GM23248 (cell line): Measurements from ENCODE around the gene CLEC16A. TPM values are rescaled to one million over a fixed set of nuclear protein-coding genes. Genes with fewer than 3 reads are reported as not detected.

Experiments used
- DNase-seq: peaks from one replicate; pipeline ENCODE4 v3.0.0-alpha.2; 2015
- H2AFZ ChIP-seq: fragments of 200-600 bp; sonication (generic); 2 replicates; pipeline ENCODE4 v1.6.1; 2016; ENCODE audit warnings: antibody characterized with exemption
- H3F3A ChIP-seq: fragments of 200-600 bp; sonication (generic); 2 replicates; pipeline ENCODE4 v1.6.1; 2016; ENCODE audit warnings: mild to moderate bottlenecking, antibody characterized with exemption, mixed run types; ENCODE audit not compliant: insufficient read depth
- H3K27ac ChIP-seq: fragments of 200-600 bp; sonication (generic); 2 replicates; pipeline ENCODE4 v1.5.1; 2016; ENCODE audit warnings: mild to moderate bottlenecking
- H3K27me3 ChIP-seq: fragments of 200-600 bp; sonication (generic); replicated peaks from 2 replicates; pipeline ENCODE4 v1.6.1; 2016; ENCODE audit warnings: mild to moderate bottlenecking; ENCODE audit not compliant: insufficient read depth
- H3K36me3 ChIP-seq: fragments of 200-600 bp; sonication (generic); 2 replicates; pipeline ENCODE4 v1.6.1; 2016; ENCODE audit warnings: low read depth, mild to moderate bottlenecking
- H3K4me1 ChIP-seq: fragments of 200-600 bp; sonication (generic); 2 replicates; pipeline ENCODE4 v1.6.1; 2016; ENCODE audit warnings: mild to moderate bottlenecking; ENCODE audit not compliant: insufficient read depth
- H3K4me2 ChIP-seq: fragments of 200-600 bp; sonication (generic); one replicate; pipeline ENCODE4 v1.6.1; 2016; ENCODE audit warnings: mild to moderate bottlenecking; ENCODE audit not compliant: unreplicated experiment
- H3K4me3 ChIP-seq: fragments of 200-600 bp; sonication (generic); 2 replicates; pipeline ENCODE4 v1.5.1; 2016; ENCODE audit warnings: mild to moderate bottlenecking
- H3K79me2 ChIP-seq: fragments of 200-600 bp; sonication (generic); 2 replicates; pipeline ENCODE4 v1.6.1; 2016; ENCODE audit warnings: mild to moderate bottlenecking; ENCODE audit not compliant: insufficient read depth
- H3K9ac ChIP-seq: fragments of 200-600 bp; sonication (generic); 2 replicates; pipeline ENCODE4 v1.6.1; 2016; ENCODE audit warnings: mild to moderate bottlenecking
- H3K9me2 ChIP-seq: fragments of 200-600 bp; sonication (generic); 2 replicates; pipeline ENCODE4 v1.6.1; 2016; ENCODE audit warnings: mixed run types, mild to moderate bottlenecking, moderate library complexity; ENCODE audit not compliant: insufficient read depth
- H3K9me3 ChIP-seq: fragments of 200-600 bp; sonication (generic); one replicate; pipeline ENCODE4 v1.6.1; 2017; ENCODE audit warnings: low read depth
- H4K20me1 ChIP-seq: fragments of 200-600 bp; sonication (generic); 2 replicates; pipeline ENCODE4 v1.6.0; 2016; ENCODE audit not compliant: insufficient read depth
- EZH2 ChIP-seq: fragments of 200-600 bp; sonication (generic); IDR thresholded peaks from 2 replicates; pipeline ENCODE4 v1.6.1; 2018; ENCODE audit warnings: antibody characterized with exemption, mild to moderate bottlenecking; ENCODE audit not compliant: insufficient read depth, poor library complexity, severe bottlenecking
- EZH2phosphoT487 ChIP-seq: fragments of 200-600 bp; sonication (generic); IDR thresholded peaks from 2 replicates; pipeline ENCODE4 v1.6.1; 2018; ENCODE audit warnings: antibody characterized with exemption, moderate library complexity, mild to moderate bottlenecking, low read depth; ENCODE audit not compliant: insufficient read depth
- WGBS, 2 experiments: methylation state at CpG; one replicate each; pipeline ENCODE4 v1.1.6; 2015 to 2017; ENCODE audit warnings: low lambda C conversion rate in 2 of 2, low coverage in 1 of 2; ENCODE audit errors: missing lambda C conversion rate in 2 of 2; 5-methylcytosine and 5-hydroxymethylcytosine counted together
- in situ Hi-C: fragments of 300-500 bp; cut with MboI; formaldehyde crosslinking; loops from 2 replicates; pipeline ENCODE4 v1.15.0; 2020
- polyA plus RNA-seq: library from polyadenylated mRNA; unstranded; fragments of >200 nt; fragmentation: Nextera tagmentation; extraction: Ambion mirVana; gene quantifications from 2 replicates; pipeline ENCODE4 v1.2.1, GENCODE V29; 2016
- total RNA-seq: library from RNA; depleted of rRNA; stranded (reverse); fragments of >200 nt; shearing (Covaris generic); gene quantifications from 2 replicates; pipeline ENCODE4 v1.2.3, GENCODE V29; 2014

CLEC16A gene
- total and polyA plus RNA-seq, 2 experiments from 2014 or later, result 13.2 to 21.4 TPM

DNA sequence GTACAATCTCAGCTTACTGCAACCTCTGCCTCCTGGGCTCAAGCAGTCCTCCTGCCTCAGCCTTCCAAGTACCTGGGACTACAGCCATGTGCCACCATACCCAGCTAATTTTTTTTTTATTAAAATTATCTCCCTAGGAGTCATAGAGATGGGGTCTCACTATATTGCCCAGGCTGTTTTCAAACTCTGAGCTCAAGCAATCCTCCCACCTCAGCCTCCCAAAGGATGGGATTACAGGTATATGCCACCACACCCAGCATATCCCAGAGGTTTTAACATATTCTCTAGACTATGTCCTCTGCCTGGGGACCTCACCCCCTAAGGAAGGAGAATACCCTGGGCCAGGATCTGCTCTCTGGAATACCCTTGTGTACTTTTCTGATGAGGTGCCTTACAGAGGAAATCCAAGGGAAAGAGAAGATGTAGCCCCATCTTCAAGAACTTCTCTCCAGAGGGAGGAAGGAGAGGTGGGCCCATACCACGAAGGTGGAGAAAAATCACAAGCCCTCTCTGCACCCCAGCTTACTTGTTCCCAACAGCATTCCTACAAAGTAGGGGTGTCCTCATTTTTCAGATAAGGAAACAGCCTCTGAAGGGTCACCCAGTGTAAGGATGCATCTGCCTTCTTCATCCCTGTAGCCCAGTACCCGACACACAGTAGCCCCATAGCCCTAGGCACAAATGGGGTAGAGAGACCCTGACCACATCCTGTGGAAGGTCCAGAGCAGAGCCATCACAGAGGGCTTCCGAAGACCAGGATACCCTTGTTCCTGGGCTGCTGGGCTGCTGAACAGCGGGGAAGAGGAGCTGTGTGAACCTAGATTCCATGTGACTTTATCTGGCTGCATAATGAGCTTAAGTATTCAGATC is 160.0 kb downstream of the CLEC16A start:
- in situ Hi-C loops, result no loop called here
- Histone ChIP-seq H3K27me3 (no peaks in the 10 kb centered on the region), H3K9me3 (no peaks in the 10 kb centered on the region), H3K4me3 (no peak overlapping the region; the same call in 1 of the 2 replicates), H3K27ac (peak overlapping the region; percentile 54), H3K79me2 (no peaks in the 10 kb centered on the region), H3K9ac (peak overlapping the region; percentile 42), H4K20me1 (no peaks in the 10 kb centered on the region), H3K36me3 (no peaks in the 10 kb centered on the region), H3K4me1 (peaks cover 38% of the 10 kb centered on the region), H3K9me2 (no peaks in the 10 kb centered on the region), H2AFZ (no peak overlapping the region), H3F3A (peaks cover 36% of the 10 kb centered on the region), H3K4me2 (peak overlapping the region; percentile 71)
- no peak for TF ChIP-seq EZH2
- no peak for TF ChIP-seq EZH2phosphoT487
- DNase-seq, result no peak
- WGBS, 2 experiments, result 26 to 27% methylated on average over 4 of the region's 4 CpGs

DNA sequence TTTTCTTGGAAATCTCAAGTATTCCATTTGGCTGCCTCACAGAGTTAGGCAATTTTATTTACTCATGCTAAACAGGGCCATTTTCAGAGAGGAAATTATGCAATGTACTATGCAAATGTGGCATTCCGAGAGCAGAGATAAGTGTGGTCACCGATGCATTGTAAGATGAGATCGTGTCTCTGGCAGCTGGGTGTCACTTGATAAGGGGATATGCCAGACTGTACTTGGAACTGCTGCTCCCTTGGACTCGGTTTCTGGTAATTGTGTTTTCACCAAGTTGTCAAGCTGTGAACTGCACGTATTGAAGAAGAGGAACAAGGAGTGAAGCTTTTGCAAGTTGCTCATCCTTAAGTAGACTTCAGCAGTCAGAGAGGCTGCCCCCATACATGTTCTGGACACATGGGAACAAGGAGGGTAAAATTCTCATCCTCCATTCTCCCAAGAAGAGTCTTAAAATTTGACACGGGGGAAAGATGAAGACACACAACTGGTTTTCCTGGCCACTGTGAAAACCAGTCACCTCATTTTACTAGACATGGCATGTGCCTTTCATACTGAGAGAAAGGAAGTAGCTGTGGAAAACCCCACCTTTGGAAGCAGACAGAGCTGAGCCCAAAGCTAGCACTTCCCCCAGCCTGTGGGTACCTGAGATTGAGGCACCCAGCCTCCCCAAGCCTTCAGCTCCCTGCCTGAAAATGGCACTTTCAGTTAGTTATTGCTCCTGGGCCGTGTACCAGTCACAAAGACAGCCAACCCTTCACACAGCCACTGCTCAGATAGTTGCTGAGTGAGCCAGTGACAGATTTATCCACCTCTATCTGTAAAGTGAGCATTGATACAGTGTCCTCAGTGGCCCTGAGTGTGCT is 160.9 kb downstream of the CLEC16A start:
- Histone ChIP-seq H3K36me3 (no peaks in the 10 kb centered on the region), H3F3A (peaks cover 28% of the 10 kb centered on the region), H3K27ac (peak overlapping the region; percentile 54), H3K9me2 (no peaks in the 10 kb centered on the region), H3K9ac (peak overlapping the region; percentile 11; the same call in 1 of the 2 replicates), H4K20me1 (no peaks in the 10 kb centered on the region), H3K27me3 (no peaks in the 10 kb centered on the region), H3K4me3 (0 out of 2 replicates have a peak overlapping the region, but pooled peaks have one; percentile 16), H3K4me2 (peak overlapping the region; percentile 46), H2AFZ (no peak overlapping the region), H3K79me2 (no peaks in the 10 kb centered on the region), H3K9me3 (no peaks in the 10 kb centered on the region), H3K4me1 (peaks cover 30% of the 10 kb centered on the region)
- in situ Hi-C loops, result no loop called here
- WGBS, 2 experiments, result 13 to 15% methylated on average over 7 of the region's 7 CpGs
- TF ChIP-seq EZH2 (no peak), EZH2phosphoT487 (no peak)
- DNase-seq, result peak; percentile 95

DNA sequence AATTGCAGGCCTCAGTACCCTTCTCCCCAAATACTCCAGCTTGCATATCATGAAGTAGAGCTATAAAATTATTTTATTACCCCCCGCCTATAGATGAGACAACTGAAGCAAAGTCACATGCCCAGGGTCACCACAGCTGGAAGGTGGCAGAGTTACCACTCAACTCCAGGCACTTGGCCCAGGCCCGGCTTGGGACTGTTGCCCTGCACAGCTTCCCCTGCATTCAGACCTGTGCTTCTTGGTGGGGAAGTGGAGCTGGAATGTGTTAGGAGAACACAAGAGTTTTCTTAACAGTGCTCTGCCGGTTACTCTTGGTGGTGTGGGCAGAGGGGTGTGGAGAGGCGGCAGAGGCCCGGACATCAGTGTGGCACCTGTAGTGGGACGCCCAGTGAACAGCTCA is 162.4 kb downstream of the CLEC16A start:
- peaks cover 20% of the 10 kb centered on the region for H3F3A ChIP-seq
- no peaks in the 10 kb centered on the region for H3K9me2 ChIP-seq
- no peak for DNase-seq
- TF ChIP-seq EZH2phosphoT487 (no peak), EZH2 (no peak)
- WGBS, 2 experiments, result 93 to 95% methylated on average over 6 of the region's 6 CpGs
- H3K9ac ChIP-seq, result no peak overlapping the region
- peaks cover 26% of the 10 kb centered on the region for H3K4me1 ChIP-seq
- H2AFZ ChIP-seq, result no peak overlapping the region
- in situ Hi-C loops, result no loop called here
- H3K9me3 ChIP-seq, result no peaks in the 10 kb centered on the region
- no peaks in the 10 kb centered on the region for H4K20me1 ChIP-seq
- no peaks in the 10 kb centered on the region for H3K27me3 ChIP-seq
- H3K36me3 ChIP-seq, result no peaks in the 10 kb centered on the region
- H3K4me2 ChIP-seq, result no peak overlapping the region
- no peaks in the 10 kb centered on the region for H3K79me2 ChIP-seq
- no peak overlapping the region for H3K27ac ChIP-seq
- H3K4me3 ChIP-seq, result no peak overlapping the region

- no peak for TF ChIP-seq EZH2
- TF ChIP-seq EZH2phosphoT487, result no peak
- Histone ChIP-seq H2AFZ (no peak overlapping the region), H4K20me1 (no peaks in the 10 kb centered on the region), H3K4me2 (no peak overlapping the region), H3K9ac (no peak overlapping the region), H3K27me3 (no peaks in the 10 kb centered on the region), H3K79me2 (no peaks in the 10 kb centered on the region), H3K4me1 (peaks cover 26% of the 10 kb centered on the region), H3K9me2 (no peaks in the 10 kb centered on the region), H3K4me3 (no peak overlapping the region), H3K9me3 (no peaks in the 10 kb centered on the region), H3F3A (peaks cover 20% of the 10 kb centered on the region), H3K27ac (no peak overlapping the region), H3K36me3 (no peaks in the 10 kb centered on the region)
- 53 to 54% methylated on average over 8 of the region's 8 CpGs for WGBS, 2 experiments
- in situ Hi-C loops, result no loop called here
- DNase-seq, result peak; percentile 63
These were observed 163.6 kb downstream of the CLEC16A start for GRCh38 chr16:11107780-11108465.
